Gastrocnemius medialis (tissue), 4 donors: ENCODE measurements around the gene COL4A3.

Experiments
- CTCF ChIP-seq, 5 experiments: fragments of 450-650 bp in 3 of 5; fragments of 200-600 bp in 2 of 5; sonication (generic) in 2 of 5; IDR thresholded peaks in 4 of 5; conservative IDR thresholded peaks in 1 of 5; 1 replicate in 4 of 5; 2 replicates in 1 of 5; pipeline ENCODE4 v1.5.1; 2016 to 2019; ENCODE audit warnings: antibody characterized with exemption in 5 of 5, mild to moderate bottlenecking in 3 of 5, moderate library complexity in 3 of 5
- POLR2A ChIP-seq, 2 donors: fragments of 450-650 bp; IDR thresholded peaks; one replicate each; pipeline ENCODE4 v1.6.1; 2017; ENCODE audit warnings: antibody characterized with exemption in 2 of 2, mild to moderate bottlenecking in 2 of 2, moderate library complexity in 2 of 2

- TF ChIP-seq CTCF (IDR thresholded peaks at IDR 0.05 in 4 of 5, conservative IDR thresholded peaks at IDR 0.05 in 1 of 5) (no peak), POLR2A (IDR thresholded peaks at IDR 0.05) (no peak)
Observed at GRCh38 chr2:227201771-227202170, 37.3 kb downstream of the COL4A3 start.
